Gastroesophageal sphincter (tissue), 4 donors: ENCODE results near the gene OPTC. TPM values are rescaled to one million over a fixed set of nuclear protein-coding genes. Genes with fewer than 3 reads are reported as not detected.

ENCODE experiments used
- ATAC-seq: fragments of 150-250 bp; one replicate; pipeline ENCODE4 v1.9.1; 2016; ENCODE audit warnings: mild to moderate bottlenecking, moderate library complexity
- H3K27ac ChIP-seq, 4 donors: fragments of 200-600 bp; sonication (generic) in 3 of 4; 1 replicate in 3 of 4; 2 replicates in 1 of 4; pipeline ENCODE4 v1.5.1; 2016 to 2019
- H3K27me3 ChIP-seq: fragments of 200-600 bp; sonication (generic); one replicate; pipeline ENCODE4 v1.5.1; 2019
- H3K36me3 ChIP-seq, 2 donors: fragments of 200-600 bp; sonication (generic); one replicate each; pipeline ENCODE4 v1.5.1; 2019; ENCODE audit warnings: control low read depth in 1 of 2
- H3K4me1 ChIP-seq, 3 donors: fragments of 200-600 bp; sonication (generic); 1 replicate in 2 of 3; 2 replicates in 1 of 3; pipeline ENCODE4 v1.5.1; 2016 to 2019; ENCODE audit warnings: control low read depth in 2 of 3
- H3K4me3 ChIP-seq, 2 donors: fragments of 200-600 bp; sonication (generic); one replicate each; pipeline ENCODE4 v1.5.1; 2019; ENCODE audit warnings: mild to moderate bottlenecking in 1 of 2, moderate library complexity in 1 of 2
- H3K9me3 ChIP-seq, 3 donors: fragments of 200-600 bp; sonication (generic); one replicate each; pipeline ENCODE4 v1.5.1; 2017 to 2019; ENCODE audit warnings: control low read depth in 2 of 3
- CTCF ChIP-seq, 4 experiments: fragments of 200-600 bp in 2 of 4; fragments of 450-650 bp in 2 of 4; sonication (generic) in 1 of 4; IDR thresholded peaks; one replicate each; pipeline ENCODE4 v1.5.1; 2017 to 2019; ENCODE audit warnings: antibody characterized with exemption in 4 of 4, mild to moderate bottlenecking in 2 of 4, moderate library complexity in 2 of 4
- EP300 ChIP-seq: sonication (generic); formaldehyde crosslinking; IDR thresholded peaks from one replicate; pipeline ENCODE4 v1.6.1; 2017; ENCODE audit warnings: antibody characterized with exemption, mild to moderate bottlenecking
- POLR2A ChIP-seq, 2 donors: fragments of 450-650 bp; IDR thresholded peaks; one replicate each; pipeline ENCODE4 v1.6.1; 2017; ENCODE audit warnings: antibody characterized with exemption in 2 of 2, mild to moderate bottlenecking in 2 of 2, moderate library complexity in 1 of 2
- POLR2AphosphoS5 ChIP-seq: sonication (generic); formaldehyde crosslinking; IDR thresholded peaks from one replicate; pipeline ENCODE4 v1.6.1; 2017; ENCODE audit warnings: antibody characterized with exemption
- WGBS, 2 donors: methylation state at CpG; one replicate each; pipeline ENCODE4 v1.1.5; 2018; ENCODE audit warnings: low coverage in 1 of 2; 5-methylcytosine and 5-hydroxymethylcytosine counted together
- total RNA-seq, 4 donors: library from RNA; depleted of rRNA; stranded (reverse); fragments of >200 nt; gene quantifications; one replicate each; pipeline ENCODE4 v1.1.0, GENCODE V29; 2016

The OPTC gene
- total RNA-seq, 4 donors from 2014 or later: not detected

GRCh38 chr1:203478231-203478630, 15.7 kb upstream of the OPTC start:
- no peaks in the 10 kb centered on the region for H3K27me3 ChIP-seq
- peaks cover 0 to 4% of the 10 kb centered on the region in 2 donors for H3K36me3 ChIP-seq
- H3K9me3 ChIP-seq: no peaks in the 10 kb centered on the region
- H3K27ac ChIP-seq: peak overlapping the region; percentile 85 to 94 (median 92)
- TF ChIP-seq EP300 (no peak), POLR2AphosphoS5 (no peak), POLR2A (IDR thresholded peaks at IDR 0.05) (no peak), CTCF (IDR thresholded peaks at IDR 0.05) (peak in 1 of 4 experiments; percentile 4)
- H3K4me1 ChIP-seq: peaks cover 5 to 91% (median 33%) of the 10 kb centered on the region in 3 donors
- 23 to 49% methylated on average over 2 to 3 of the region's 3 CpGs for WGBS, 2 donors
- no peak for ATAC-seq
- H3K4me3 ChIP-seq: peak overlapping the region; percentile 56 to 88

- Histone ChIP-seq H3K9me3 (no peaks in the 10 kb centered on the region), H3K27me3 (no peaks in the 10 kb centered on the region), H3K4me1 (peaks cover 5 to 96% (median 41%) of the 10 kb centered on the region in 3 donors), H3K4me3 (peak overlapping the region; percentile 56 to 88), H3K36me3 (peaks cover 0 to 11% of the 10 kb centered on the region in 2 donors), H3K27ac (peak overlapping the region; percentile 85 to 94 (median 92))
- 100% methylated on average over 2 of the region's 5 CpGs; no CpG with 5 or more reads in 1 of the 2 donors for WGBS, 2 donors
- no peak for TF ChIP-seq EP300
- no peak for TF ChIP-seq POLR2A (IDR thresholded peaks at IDR 0.05)
- TF ChIP-seq CTCF (IDR thresholded peaks at IDR 0.05): no peak
- TF ChIP-seq POLR2AphosphoS5: no peak
- no peak for ATAC-seq
Measured at GRCh38 chr1:203478986-203479385, 15.0 kb upstream of the OPTC start.

- TF ChIP-seq CTCF (IDR thresholded peaks at IDR 0.05) (no peak), EP300 (no peak), POLR2AphosphoS5 (no peak), POLR2A (IDR thresholded peaks at IDR 0.05) (no peak)
- Histone ChIP-seq H3K4me3 (peak overlapping the region; percentile 26 to 56), H3K27me3 (no peaks in the 10 kb centered on the region), H3K9me3 (no peaks in the 10 kb centered on the region), H3K4me1 (peaks cover 5 to 96% (median 45%) of the 10 kb centered on the region in 3 donors), H3K27ac (peak overlapping the region; percentile 85 to 94 (median 92)), H3K36me3 (peaks cover 0 to 18% of the 10 kb centered on the region in 2 donors)
- no peak for ATAC-seq
- WGBS, 2 donors: 38 to 51% methylated on average over 2 of the region's 2 CpGs
Measured at GRCh38 chr1:203479646-203480045, 14.3 kb upstream of the OPTC start.

GRCh38 chr1:203480084-203480483, 13.9 kb upstream of the OPTC start:
- H3K27me3 ChIP-seq: no peaks in the 10 kb centered on the region
- TF ChIP-seq EP300 (no peak), CTCF (IDR thresholded peaks at IDR 0.05) (peak; percentile 18 to 67 (median 40)), POLR2AphosphoS5 (peak; percentile 60), POLR2A (IDR thresholded peaks at IDR 0.05) (no peak)
- peak overlapping the region; percentile 85 to 94 (median 92) for H3K27ac ChIP-seq
- ATAC-seq: peak; percentile 76
- peaks cover 0 to 22% of the 10 kb centered on the region in 2 donors for H3K36me3 ChIP-seq
- WGBS, 2 donors: 13 to 23% methylated on average over 2 of the region's 2 CpGs
- H3K4me1 ChIP-seq: peaks cover 5 to 96% (median 43%) of the 10 kb centered on the region in 3 donors
- H3K4me3 ChIP-seq: peak overlapping the region; percentile 26 to 56
- no peaks in the 10 kb centered on the region for H3K9me3 ChIP-seq

GRCh38 chr1:203480525-203481084, 13.3 kb upstream of the OPTC start:
- peak; percentile 75 for ATAC-seq
- H3K27ac ChIP-seq: peak overlapping the region; percentile 85 to 94 (median 92)
- H3K4me3 ChIP-seq: peak overlapping the region; percentile 26 to 56
- H3K4me1 ChIP-seq: peaks cover 5 to 98% (median 46%) of the 10 kb centered on the region in 3 donors
- no peaks in the 10 kb centered on the region for H3K27me3 ChIP-seq
- H3K36me3 ChIP-seq: peaks cover 0 to 27% of the 10 kb centered on the region in 2 donors
- H3K9me3 ChIP-seq: no peaks in the 10 kb centered on the region
- WGBS, 2 donors: 0% methylated on average over 5 of the region's 6 CpGs; no CpG with 5 or more reads in 1 of the 2 donors
- TF ChIP-seq CTCF (IDR thresholded peaks at IDR 0.05): no peak
- TF ChIP-seq POLR2AphosphoS5: peak; percentile 75
